ENCODE data around the gene ING3. TPM values are rescaled to one million over a fixed set of nuclear protein-coding genes. Genes with fewer than 3 reads are reported as not detected.

Gene ING3
- polyA plus RNA-seq, 3 donors from 2014 or later = 29.5 to 33.7 (median 31.4) TPM

DNA sequence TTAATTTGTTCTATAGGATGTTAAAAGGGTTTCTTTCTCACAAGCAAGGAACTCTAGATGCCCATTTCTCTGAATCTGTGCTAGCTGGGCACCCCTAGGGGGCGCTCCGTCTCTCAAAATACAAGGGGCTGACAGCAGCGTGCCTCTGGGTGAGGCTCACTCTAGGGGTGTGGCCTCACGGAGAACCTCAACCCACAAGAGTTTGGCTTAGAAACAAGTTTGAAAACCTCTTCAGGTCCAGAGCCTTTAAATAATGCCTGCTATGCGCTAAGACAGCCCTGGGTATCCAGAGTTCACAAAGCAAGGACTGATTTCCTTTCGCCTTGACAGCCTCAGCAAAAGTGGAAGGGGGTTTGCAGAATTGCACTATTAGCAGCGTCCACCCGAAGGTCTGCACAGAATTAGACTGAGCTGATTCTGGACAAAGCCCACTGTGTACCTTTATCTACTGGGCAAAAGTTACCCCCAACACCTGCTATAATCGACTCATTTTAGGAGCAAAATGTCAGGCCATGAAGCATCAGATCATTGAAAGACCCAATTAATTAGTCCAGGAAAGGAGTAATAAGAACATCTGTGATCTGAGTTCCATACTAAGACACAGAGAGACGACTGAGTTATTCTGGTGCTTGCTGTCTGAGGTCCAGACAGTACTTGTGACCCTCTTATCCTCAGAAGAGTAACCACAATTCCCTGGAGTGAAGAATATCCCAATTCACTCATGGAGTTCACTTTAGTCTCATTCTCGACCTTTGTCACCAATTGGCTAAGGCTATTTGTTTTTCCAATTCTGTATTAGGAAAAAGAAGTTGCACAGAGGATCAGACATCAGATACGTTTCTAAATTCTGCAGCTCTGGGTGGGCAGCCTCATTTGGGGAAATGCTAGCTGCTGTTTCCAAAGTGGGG lies 37.4 kb downstream of the ING3 start:
- peak; percentile 68 to 78 (median 72) for DNase-seq
- Mint-ChIP-seq H3K4me1 (peaks cover 14 to 22% of the 10 kb centered on the region in 2 donors), H3K36me3 (no peaks in the 10 kb centered on the region), H3K9me3 (no peaks in the 10 kb centered on the region), H3K4me3 (peak overlapping the region; percentile 74 to 84 (median 79)), H3K27me3 (ENCODE audit: low read depth in 3 of 3) (peaks cover 0 to 36% (median 8%) of the 10 kb centered on the region in 3 donors), H3K27ac (peak overlapping the region in 2 of 6 donors; percentile 12 to 15)

DNA sequence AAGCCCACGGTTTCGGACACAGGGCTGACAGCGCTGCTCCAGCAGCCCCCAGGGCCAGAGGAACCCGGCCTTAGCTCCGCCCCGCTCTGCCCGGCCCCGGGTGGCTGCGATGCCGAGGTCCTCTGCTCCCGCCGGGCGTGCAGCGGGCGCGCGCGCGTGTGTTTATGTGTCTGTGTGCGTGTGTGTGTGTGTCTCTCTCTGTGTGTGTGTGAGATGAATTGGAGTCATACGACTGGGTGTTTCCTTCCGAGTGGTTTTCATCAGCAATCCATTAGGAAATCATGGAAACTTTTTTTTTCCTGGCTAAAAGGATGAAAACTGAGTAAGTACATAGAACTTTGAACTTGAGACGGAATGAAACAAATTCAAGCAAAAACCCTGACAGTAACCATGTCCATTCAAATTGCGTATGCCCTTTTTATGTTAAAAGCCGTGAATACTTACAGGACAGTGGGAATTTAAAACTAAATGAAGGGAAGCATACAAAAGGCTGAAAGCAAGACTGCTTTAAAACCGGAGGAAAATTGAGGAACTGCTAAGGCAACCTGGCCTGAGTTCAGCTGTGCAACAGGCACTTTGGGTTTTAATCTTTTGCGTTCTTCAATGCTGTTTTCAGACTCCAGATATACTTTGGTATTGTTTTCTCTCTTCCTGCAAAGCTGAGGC lies 38.1 kb downstream of the ING3 start, which contains the start of gene CPED1:
CPED1 (plus strand) TSS at position 121 of the 666 bp plus-strand sequence. CDS start 911 bp downstream, outside the sequence.
- Mint-ChIP-seq H3K4me1 (peaks cover 14 to 22% of the 10 kb centered on the region in 2 donors), H3K27me3 (ENCODE audit: low read depth in 3 of 3) (peaks cover 0 to 36% (median 8%) of the 10 kb centered on the region in 3 donors), H3K27ac (peak within 1 kb of the TSS in 2 of 6 donors; percentile 12 to 15), H3K9me3 (no peaks in the 10 kb centered on the region), H3K36me3 (no peaks in the 10 kb centered on the region), H3K4me3 (peak within 1 kb of the TSS; percentile 74 to 84 (median 79))
- peak; percentile 21 to 26 (median 22) for DNase-seq

DNA sequence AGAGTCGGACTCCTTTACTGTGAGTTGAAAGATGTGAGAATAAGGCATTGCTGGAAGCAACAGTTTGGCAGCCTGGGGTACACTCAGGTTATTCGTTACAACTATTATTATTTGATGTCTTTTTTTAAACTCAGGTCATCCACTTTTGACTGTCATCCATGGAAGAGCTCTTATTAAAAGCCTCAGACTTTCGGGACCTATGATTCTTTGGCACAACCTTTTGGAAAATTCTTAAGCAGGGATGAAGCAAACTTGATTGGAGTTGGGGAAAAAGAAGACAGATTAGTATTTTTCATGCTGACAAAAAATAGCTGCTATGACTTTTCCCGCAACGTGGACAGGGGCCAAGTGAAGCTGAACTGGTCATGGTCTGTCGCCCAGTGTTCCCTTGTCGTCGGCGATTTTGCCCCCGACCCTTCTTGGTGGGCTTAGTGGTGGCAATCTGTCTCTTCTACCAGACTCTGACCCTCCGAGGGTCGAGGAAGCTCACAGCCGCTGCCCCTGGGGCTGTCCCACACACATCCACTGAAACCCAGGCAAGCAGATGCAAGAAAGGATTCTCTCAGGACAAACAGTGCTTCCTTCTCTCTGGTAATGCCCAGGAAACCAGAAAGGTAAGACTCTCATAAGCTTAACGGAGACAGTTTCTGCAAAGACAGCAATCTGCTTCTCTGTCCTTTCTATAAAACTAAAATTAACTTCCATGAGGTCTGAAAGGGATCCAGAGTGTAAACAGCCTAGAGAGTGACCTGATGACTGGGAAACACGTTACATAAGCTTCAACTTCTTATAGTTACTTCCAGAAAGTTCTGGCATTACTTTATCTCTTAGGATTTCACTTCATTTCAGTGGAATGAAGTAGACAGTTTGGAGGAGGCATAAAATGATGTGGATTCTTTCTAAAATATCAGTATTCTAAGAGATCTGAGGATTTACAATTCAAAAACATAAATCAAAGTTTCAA lies 39.0 kb downstream of the ING3 start:
- H3K9me3 Mint-ChIP-seq = no peaks in the 10 kb centered on the region
- peaks cover 14 to 22% of the 10 kb centered on the region in 2 donors for H3K4me1 Mint-ChIP-seq
- no peak for DNase-seq
- no peak overlapping the region for H3K27ac Mint-ChIP-seq
- H3K4me3 Mint-ChIP-seq = peak overlapping the region; percentile 3 to 84 (median 76)
- H3K27me3 Mint-ChIP-seq (ENCODE audit: low read depth in 3 of 3) = peaks cover 0 to 40% (median 8%) of the 10 kb centered on the region in 3 donors
- no peaks in the 10 kb centered on the region for H3K36me3 Mint-ChIP-seq

DNA sequence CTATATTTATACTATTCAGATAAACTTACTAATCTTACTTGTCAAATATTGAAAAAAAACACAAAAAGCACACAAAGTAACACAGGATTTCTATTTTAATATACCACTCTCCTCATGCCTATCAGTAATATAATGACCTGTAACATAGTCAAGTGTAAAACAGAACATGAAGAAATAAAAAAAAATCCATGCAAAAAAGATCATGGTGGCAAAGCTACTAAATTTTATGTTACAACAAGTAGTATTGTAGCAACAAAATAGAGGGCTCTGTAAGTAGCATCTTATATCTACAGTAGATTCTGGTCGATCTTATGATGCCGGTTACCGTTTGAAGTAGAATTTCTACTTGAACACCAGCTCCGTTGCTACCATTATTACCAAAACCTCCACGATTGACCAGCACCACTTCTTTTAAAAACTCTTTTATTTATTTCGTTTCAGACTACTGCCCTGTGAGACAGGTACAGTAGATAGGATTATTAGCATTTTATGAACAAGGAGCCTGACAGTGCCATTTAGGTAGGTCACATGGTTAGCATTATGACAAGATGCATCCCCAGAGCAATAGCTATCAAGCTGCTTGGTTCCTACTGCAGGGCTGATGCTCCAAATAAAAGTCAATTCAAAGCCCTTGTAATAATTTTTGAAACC lies 40.0 kb downstream of the ING3 start:
- Mint-ChIP-seq H3K27me3 (ENCODE audit: low read depth in 3 of 3) (peaks cover 0 to 41% (median 8%) of the 10 kb centered on the region in 3 donors), H3K36me3 (no peaks in the 10 kb centered on the region), H3K9me3 (no peaks in the 10 kb centered on the region), H3K4me1 (peaks cover 14 to 22% of the 10 kb centered on the region in 2 donors), H3K4me3 (no peak overlapping the region), H3K27ac (no peak overlapping the region)
- no peak for DNase-seq

DNA sequence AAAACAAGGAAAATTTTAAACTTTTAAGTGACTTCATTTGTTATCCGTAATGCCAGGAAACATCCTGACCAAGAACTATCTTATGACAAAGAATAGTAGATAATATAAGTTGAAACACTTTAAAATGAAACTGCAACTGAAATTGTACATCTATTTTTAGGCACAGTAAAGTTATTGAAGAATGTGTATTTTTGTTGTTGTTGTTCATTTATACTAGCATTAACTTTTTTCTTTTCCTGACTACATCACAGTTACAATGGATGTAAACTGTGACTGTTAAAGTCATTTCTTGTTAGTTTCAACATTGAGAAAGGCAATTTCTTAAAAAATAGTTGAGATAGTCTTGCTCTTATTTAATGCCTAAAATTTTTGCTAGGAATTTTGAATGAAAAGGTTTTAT lies 40.6 kb downstream of the ING3 start:
- no peak overlapping the region for H3K4me3 Mint-ChIP-seq
- peaks cover 14 to 22% of the 10 kb centered on the region in 2 donors for H3K4me1 Mint-ChIP-seq
- H3K36me3 Mint-ChIP-seq = no peaks in the 10 kb centered on the region
- no peak overlapping the region for H3K27ac Mint-ChIP-seq
- no peaks in the 10 kb centered on the region for H3K9me3 Mint-ChIP-seq
- H3K27me3 Mint-ChIP-seq (ENCODE audit: low read depth in 3 of 3) = peaks cover 0 to 40% (median 10%) of the 10 kb centered on the region in 3 donors
- DNase-seq = no peak

DNA sequence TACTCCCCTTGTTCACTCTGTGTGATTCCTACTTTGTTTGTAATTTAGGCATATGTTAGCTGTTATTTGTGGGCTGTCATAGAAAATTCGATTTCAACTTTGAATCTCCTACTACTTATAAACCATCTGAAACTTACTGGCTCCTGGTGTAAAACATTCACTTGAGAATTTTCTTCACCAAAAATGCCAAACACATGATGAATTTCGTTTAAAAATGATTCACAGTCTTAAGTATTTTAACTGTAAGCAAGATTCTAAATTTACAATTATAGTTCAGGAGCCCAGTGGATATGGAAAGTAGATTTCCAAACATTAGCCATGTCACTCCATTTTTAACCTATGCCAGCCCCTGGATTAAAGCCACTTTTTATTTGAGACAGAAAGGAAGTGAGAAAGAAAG lies 41.0 kb downstream of the ING3 start:
- H3K4me3 Mint-ChIP-seq = no peak overlapping the region
- H3K27ac Mint-ChIP-seq = no peak overlapping the region
- H3K27me3 Mint-ChIP-seq (ENCODE audit: low read depth in 3 of 3) = peaks cover 0 to 39% (median 8%) of the 10 kb centered on the region in 3 donors
- peaks cover 14 to 22% of the 10 kb centered on the region in 2 donors for H3K4me1 Mint-ChIP-seq
- no peaks in the 10 kb centered on the region for H3K9me3 Mint-ChIP-seq
- H3K36me3 Mint-ChIP-seq = no peaks in the 10 kb centered on the region
- no peak for DNase-seq

DNA sequence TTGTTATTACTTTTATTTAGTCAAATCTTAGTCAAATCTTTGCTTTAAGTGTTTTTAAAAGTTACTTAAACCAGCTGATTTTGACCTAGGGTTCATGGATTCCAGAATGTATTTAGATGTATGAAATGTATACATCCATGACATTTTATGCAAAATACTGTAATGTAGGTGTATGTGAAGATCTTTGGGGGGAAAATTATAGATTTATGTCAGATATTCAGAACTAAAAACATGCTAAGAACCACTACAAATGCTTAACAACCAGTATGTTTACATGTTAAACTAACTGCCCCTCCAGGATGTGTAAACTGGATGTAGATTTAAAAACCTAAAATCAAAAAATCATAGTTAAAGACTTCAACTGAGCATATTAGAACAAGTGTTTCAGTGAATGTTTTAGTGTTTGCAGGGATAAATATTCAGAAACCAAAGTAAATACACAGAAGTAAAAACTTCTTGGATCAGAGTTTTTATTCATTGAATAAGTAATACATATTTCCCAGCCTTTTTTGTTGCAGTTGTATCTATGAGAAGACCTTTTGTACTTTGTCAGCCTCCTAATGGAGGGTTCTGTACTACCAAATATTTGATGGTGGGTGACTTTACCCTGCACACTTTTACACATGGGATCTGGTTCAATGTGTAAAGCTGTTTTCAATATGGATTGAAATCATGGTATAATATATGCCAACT lies 41.8 kb downstream of the ING3 start:
- Mint-ChIP-seq H3K27ac (no peak overlapping the region), H3K27me3 (ENCODE audit: low read depth in 3 of 3) (peaks cover 0 to 35% (median 8%) of the 10 kb centered on the region in 3 donors)

DNA sequence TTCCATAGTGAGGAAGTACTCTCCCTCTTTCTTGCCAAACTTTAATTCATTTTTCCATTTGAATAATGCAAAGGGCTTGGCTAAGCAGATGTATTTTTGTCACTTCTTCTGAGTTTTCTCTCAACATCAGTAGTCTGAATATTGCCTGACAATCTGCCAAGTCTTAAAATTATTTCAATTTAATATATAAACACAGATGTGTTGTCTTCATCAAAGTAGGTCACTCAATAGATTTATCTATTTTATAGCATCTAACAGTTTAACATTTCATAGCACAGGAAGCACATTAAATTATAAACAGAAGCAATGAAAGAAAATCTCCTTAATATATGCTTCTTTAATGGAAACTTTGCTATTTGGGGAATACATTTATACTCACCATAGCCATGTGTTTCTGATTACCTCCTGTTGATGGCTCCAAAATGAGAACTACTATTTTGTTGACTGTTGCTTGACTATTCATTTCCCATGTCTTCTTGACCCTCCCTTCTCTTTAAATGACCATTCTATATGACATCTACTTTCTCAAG lies 42.5 kb downstream of the ING3 start:
- Mint-ChIP-seq H3K27me3 (ENCODE audit: low read depth in 3 of 3) (peaks cover 0 to 30% (median 8%) of the 10 kb centered on the region in 3 donors), H3K9me3 (no peaks in the 10 kb centered on the region), H3K4me3 (no peak overlapping the region), H3K4me1 (peaks cover 10 to 14% of the 10 kb centered on the region in 2 donors), H3K27ac (no peak overlapping the region), H3K36me3 (no peaks in the 10 kb centered on the region)
- no peak for DNase-seq

More for the DNA sequence above, 41.8 kb downstream of the ING3 start:
- DNase-seq = no peak
- peaks cover 16 to 20% of the 10 kb centered on the region in 2 donors for H3K4me1 Mint-ChIP-seq
- no peak overlapping the region for H3K4me3 Mint-ChIP-seq
- H3K9me3 Mint-ChIP-seq = no peaks in the 10 kb centered on the region
- no peaks in the 10 kb centered on the region for H3K36me3 Mint-ChIP-seq

DNA sequence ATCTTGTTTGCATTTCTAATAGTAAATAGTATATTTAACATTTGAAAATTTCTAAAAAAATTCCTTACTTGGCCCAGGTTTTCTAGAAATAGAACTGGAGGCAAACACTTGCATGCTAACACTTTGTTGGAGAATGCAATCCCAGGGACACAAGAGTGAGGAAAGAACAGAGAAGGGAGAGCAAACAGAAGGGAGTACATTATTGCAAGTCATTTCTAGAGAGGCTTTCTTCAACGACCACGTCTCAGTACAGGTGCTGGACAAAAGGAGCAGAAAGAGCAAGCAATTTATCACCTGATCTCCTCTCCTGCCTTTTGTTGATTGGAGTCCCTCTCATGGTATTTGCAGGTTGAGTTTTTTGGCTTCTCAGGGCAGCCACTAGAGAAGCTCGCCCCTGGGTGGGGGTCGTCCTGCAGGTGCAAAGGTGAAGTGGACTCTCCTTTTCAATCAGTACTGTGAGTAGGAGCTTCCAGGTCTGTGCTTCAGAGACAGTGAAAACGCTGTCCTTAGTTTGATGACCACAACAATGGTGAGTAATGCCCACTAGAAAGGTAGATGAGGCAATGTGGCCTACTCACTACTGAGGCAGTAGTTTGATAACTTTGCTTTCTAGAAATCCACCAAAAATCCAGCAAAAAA lies 43.1 kb downstream of the ING3 start:
- no peak overlapping the region for H3K4me3 Mint-ChIP-seq
- no peak for DNase-seq
- no peak overlapping the region for H3K27ac Mint-ChIP-seq
- H3K9me3 Mint-ChIP-seq = no peaks in the 10 kb centered on the region
- peaks cover 0 to 30% (median 5%) of the 10 kb centered on the region in 3 donors for H3K27me3 Mint-ChIP-seq (ENCODE audit: low read depth in 3 of 3)
- no peaks in the 10 kb centered on the region for H3K36me3 Mint-ChIP-seq
- peaks cover 4 to 8% of the 10 kb centered on the region in 2 donors for H3K4me1 Mint-ChIP-seq

DNA sequence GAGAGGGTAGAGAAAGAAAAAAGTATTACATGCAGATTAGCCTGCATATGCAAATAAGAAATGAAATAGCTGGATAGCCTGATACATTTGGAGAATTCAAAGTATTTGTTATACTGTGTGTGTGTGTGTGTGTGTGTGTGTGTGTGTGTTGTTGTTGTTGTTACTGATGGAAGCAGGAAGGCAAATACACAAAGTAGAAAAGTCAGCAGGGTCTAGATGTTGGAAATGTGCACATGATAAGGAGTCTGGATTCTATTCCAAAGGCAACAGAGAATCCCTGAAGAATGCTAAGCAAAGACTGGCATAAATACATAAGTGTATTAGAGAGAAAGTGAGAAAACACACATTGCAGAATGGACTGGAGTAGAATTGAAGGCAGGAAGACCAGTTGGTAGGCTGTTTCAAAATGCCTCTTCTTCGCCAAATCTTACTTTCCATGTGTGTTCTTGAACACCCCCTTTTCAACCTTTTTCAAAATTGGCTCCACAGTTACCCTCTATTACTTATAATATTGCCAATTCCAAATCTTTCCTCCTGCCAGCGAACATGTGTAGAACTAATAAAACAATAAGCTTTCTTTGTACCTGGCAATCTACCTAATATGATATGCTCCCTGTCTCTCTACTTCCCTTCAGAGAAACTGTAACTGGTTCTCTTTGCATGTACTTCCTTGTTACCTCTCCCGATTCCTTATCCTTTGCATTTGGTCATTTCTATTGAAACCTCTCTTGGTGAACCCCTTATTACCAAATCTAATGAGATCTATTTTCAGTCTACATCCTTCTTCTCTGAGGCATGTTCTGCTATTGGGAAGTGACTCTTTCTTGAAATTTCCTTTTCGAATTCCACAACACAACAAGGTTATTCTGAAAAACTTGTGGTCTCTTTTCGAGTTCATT lies 44.2 kb downstream of the ING3 start:
- Mint-ChIP-seq H3K4me1 (peaks cover 0 to 2% of the 10 kb centered on the region in 2 donors), H3K9me3 (no peaks in the 10 kb centered on the region), H3K27me3 (ENCODE audit: low read depth in 3 of 3) (peaks cover 0 to 19% (median 3%) of the 10 kb centered on the region in 3 donors), H3K36me3 (no peaks in the 10 kb centered on the region), H3K4me3 (no peak overlapping the region), H3K27ac (no peak overlapping the region)
- no peak for DNase-seq

DNA sequence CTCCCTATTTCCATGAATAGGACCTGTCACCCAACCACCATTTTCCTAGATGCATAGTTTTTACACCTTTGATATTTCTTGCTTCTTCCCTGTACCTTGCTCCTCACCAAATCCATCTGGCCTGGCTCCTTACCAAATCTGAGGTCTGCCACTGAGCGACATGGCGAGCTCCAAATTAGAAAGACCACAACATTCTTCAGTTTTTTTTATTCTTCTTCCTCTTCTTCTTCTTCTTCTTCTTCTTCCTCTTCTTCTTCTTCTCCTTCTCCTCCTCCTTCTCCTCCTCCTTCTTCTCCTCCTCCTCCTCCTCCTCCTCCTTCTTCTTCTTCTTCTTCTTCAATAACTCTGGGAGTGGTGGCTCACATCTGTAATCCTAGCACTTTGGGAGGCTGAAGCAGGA lies 45.1 kb downstream of the ING3 start:
- Mint-ChIP-seq H3K4me3 (no peak overlapping the region), H3K27me3 (ENCODE audit: low read depth in 3 of 3) (peaks cover 0 to 11% (median 2%) of the 10 kb centered on the region in 3 donors), H3K36me3 (no peaks in the 10 kb centered on the region), H3K27ac (no peak overlapping the region), H3K9me3 (peaks cover 0 to 2% (median 0%) of the 10 kb centered on the region in 6 donors), H3K4me1 (peaks cover 2 to 4% of the 10 kb centered on the region in 2 donors)
- no peak for DNase-seq
